ENCODE measurements around the gene SGK2.

DNA sequence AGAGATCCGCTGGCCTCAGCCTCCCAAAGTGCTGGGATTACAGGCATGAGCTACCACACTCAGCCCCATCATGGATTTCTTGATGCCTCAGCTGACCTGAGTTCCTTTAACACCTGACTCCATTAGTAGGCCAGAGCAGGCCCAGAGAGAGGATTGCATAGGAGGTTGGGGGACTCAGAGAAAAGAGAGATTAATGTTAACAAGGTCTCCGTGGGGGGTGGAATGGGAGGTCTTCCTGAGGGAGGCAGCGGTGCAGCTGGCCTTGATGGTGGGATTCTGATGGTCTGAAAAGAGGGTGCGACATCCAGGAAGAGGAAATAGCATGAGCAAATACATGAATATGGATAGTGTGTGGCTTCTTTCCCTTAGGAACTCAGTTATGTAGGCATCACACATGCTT, 9.9 kb downstream of the SGK2 start:
- TF ChIP-seq, protein P1, sequence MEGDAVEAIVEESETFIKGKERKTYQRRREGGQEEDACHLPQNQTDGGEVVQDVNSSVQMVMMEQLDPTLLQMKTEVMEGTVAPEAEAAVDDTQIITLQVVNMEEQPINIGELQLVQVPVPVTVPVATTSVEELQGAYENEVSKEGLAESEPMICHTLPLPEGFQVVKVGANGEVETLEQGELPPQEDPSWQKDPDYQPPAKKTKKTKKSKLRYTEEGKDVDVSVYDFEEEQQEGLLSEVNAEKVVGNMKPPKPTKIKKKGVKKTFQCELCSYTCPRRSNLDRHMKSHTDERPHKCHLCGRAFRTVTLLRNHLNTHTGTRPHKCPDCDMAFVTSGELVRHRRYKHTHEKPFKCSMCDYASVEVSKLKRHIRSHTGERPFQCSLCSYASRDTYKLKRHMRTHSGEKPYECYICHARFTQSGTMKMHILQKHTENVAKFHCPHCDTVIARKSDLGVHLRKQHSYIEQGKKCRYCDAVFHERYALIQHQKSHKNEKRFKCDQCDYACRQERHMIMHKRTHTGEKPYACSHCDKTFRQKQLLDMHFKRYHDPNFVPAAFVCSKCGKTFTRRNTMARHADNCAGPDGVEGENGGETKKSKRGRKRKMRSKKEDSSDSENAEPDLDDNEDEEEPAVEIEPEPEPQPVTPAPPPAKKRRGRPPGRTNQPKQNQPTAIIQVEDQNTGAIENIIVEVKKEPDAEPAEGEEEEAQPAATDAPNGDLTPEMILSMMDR (IDR thresholded peaks at IDR 0.05), result no peak
- no peak for TF ChIP-seq POLR2A (IDR thresholded peaks at IDR 0.05)
